ENCODE results near the gene SEMA3G.

SEMA3G gene

DNA sequence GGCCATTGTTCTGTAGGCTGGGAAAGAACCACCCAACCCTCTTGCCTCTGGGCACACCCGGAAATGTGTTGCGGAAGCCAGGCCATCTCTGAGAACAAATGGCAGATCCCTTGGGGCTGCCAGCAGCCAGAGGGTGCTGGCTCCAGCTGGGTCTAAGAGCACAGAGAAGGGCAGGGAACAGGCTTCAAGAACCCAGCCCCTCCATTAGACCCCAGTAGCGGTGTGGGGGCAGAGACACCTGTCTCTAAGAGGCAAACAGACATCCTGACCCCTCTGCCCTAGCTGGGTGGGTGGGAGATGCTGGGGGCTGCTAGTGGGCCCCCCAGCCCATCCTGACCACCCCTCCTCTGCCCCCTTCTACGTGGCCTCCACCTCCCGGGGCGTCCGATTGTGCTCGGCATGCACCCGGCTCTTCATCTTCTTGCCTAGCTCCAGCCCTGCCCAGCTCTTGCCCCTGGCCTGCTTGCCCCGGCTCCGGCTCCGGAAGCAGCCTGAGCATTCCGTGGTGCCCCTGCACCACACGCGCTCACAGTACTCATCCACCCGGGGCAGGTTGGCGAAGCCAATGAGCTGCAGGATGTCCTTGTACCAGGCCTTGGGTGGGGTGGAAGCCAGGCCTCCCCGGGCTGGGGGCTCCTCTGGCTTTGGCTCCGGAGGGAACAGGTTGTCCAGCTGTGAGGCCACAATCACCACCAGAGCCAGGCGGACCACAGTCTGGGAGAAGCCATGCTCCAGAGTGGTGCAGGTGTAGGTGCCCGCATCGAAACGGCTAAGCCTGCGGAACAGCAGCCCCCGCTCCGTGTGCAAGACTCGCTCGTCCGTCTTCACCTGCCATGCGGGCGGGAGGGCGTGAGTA is 9.4 kb downstream of the SEMA3G start:
- no peak overlapping the region for H3K4me3 ChIP-seq (ENCODE audit: low read length)
- DNase-seq (ENCODE audit: low read depth), result no peak
- TF ChIP-seq, protein P1, sequence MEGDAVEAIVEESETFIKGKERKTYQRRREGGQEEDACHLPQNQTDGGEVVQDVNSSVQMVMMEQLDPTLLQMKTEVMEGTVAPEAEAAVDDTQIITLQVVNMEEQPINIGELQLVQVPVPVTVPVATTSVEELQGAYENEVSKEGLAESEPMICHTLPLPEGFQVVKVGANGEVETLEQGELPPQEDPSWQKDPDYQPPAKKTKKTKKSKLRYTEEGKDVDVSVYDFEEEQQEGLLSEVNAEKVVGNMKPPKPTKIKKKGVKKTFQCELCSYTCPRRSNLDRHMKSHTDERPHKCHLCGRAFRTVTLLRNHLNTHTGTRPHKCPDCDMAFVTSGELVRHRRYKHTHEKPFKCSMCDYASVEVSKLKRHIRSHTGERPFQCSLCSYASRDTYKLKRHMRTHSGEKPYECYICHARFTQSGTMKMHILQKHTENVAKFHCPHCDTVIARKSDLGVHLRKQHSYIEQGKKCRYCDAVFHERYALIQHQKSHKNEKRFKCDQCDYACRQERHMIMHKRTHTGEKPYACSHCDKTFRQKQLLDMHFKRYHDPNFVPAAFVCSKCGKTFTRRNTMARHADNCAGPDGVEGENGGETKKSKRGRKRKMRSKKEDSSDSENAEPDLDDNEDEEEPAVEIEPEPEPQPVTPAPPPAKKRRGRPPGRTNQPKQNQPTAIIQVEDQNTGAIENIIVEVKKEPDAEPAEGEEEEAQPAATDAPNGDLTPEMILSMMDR (IDR thresholded peaks at IDR 0.05; ENCODE audit: insufficient read depth, low read depth, low read length, missing control alignments), result no peak

- no peak overlapping the region for H3K4me3 ChIP-seq (ENCODE audit: low read length)
- DNase-seq (ENCODE audit: low read depth), result no peak
- TF ChIP-seq, protein P1 (IDR thresholded peaks at IDR 0.05; ENCODE audit: insufficient read depth, low read depth, low read length, missing control alignments), result no peak
Observed at GRCh38 chr3:52434491-52435115, 10.3 kb downstream of the SEMA3G start.

- DNase-seq (ENCODE audit: low read depth), result peak; percentile 30
- H3K4me3 ChIP-seq (ENCODE audit: low read length), result no peak overlapping the region
- TF ChIP-seq, protein P1 (IDR thresholded peaks at IDR 0.05; ENCODE audit: insufficient read depth, low read depth, low read length, missing control alignments), result no peak
Observed at GRCh38 chr3:52433996-52434479, 10.9 kb downstream of the SEMA3G start.

GRCh38 chr3:52433328-52433995 is 11.4 kb downstream of the SEMA3G start:
- H3K4me3 ChIP-seq (ENCODE audit: low read length), result no peak overlapping the region
- DNase-seq (ENCODE audit: low read depth), result no peak
- TF ChIP-seq, protein P1 (IDR thresholded peaks at IDR 0.05; ENCODE audit: insufficient read depth, low read depth, low read length, missing control alignments), result no peak

DNA sequence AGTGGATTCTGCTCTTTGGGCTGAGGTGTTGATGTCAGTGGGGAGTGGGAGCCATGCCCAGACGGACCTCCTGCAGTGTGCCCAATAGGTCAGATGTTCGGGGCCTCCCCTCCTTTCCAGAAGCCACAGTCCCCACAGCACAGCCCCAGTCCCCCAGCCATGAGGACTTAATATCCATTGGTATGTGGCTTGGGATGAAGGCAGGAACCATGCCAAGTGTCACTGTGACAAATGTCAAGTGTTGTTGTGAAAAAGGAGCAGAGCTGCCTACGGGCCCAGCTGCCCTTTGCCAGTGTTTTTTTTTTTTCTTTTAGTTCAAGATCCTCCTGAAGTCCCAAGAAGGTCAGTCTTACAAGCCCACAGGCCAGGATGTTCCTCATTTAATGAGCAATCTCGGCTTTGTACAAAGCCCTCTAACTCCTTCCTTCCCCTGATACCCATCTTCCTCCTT is 12.2 kb downstream of the SEMA3G start:
- H3K4me3 ChIP-seq (ENCODE audit: low read length), result no peak overlapping the region
- DNase-seq (ENCODE audit: low read depth), result no peak
- TF ChIP-seq, protein P1 (IDR thresholded peaks at IDR 0.05; ENCODE audit: insufficient read depth, low read depth, low read length, missing control alignments), result no peak

DNA sequence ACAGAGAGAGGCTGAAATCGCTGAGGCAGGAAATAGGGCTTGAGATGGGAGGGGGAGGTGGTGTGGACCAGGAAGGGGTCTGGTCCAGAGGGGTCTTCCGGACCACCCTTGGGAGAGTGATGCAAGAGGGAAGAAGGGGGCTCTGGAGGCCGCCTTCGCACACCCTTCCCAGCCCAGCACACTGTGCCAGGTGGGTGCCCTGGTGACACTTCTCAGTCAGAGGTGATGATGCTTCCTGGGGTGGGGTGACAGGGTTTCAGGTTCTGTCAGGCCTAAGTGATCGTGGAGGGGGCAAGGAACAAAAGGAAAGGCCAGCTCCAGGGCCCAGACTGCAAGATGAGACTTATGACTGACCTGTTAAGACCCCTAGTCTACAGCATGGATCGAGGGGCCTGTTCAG is 12.7 kb downstream of the SEMA3G start:
- TF ChIP-seq, protein P1 (IDR thresholded peaks at IDR 0.05; ENCODE audit: insufficient read depth, low read depth, low read length, missing control alignments), result no peak
- H3K4me3 ChIP-seq (ENCODE audit: low read length), result no peak overlapping the region
- no peak for DNase-seq (ENCODE audit: low read depth)
